Fibroblast of upper back skin (primary cell): ENCODE data around the gene KPTN.

ENCODE experiments used
- DNase-seq: peaks from one replicate; pipeline ENCODE4 v3.0.0-alpha.2; 2013

Gene KPTN

GRCh38 chr19:47508721-47509120, 24.7 kb upstream of the KPTN start:
- DNase-seq: no peak

GRCh38 chr19:47507924-47508553, 24.0 kb upstream of the KPTN start:
- DNase-seq: no peak

- no peak for DNase-seq
Observed at GRCh38 chr19:47507012-47507411, 23.0 kb upstream of the KPTN start.

GRCh38 chr19:47506459-47506858, 22.4 kb upstream of the KPTN start:
- DNase-seq: no peak

- DNase-seq: no peak
Observed at GRCh38 chr19:47505506-47505905, 21.5 kb upstream of the KPTN start.

GRCh38 chr19:47503826-47504150, 19.8 kb upstream of the KPTN start:
- DNase-seq: no peak

- no peak for DNase-seq
Observed at GRCh38 chr19:47503130-47503825, 19.3 kb upstream of the KPTN start.

- no peak for DNase-seq
Observed at GRCh38 chr19:47499863-47500830, 16.1 kb upstream of the KPTN start.

GRCh38 chr19:47499371-47499770, 15.4 kb upstream of the KPTN start:
- DNase-seq: no peak

GRCh38 chr19:47498561-47498960, 14.5 kb upstream of the KPTN start:
- no peak for DNase-seq

- no peak for DNase-seq
Observed at GRCh38 chr19:47497821-47498520, 14.0 kb upstream of the KPTN start.

- no peak for DNase-seq
Observed at GRCh38 chr19:47497050-47497766, 13.2 kb upstream of the KPTN start.

- no peak for DNase-seq
Observed at GRCh38 chr19:47495478-47496372, 11.7 kb upstream of the KPTN start.

GRCh38 chr19:47494729-47495128, 10.7 kb upstream of the KPTN start:
- no peak for DNase-seq

GRCh38 chr19:47494211-47494547, 10.2 kb upstream of the KPTN start:
- DNase-seq: no peak

GRCh38 chr19:47493378-47494210, 9.6 kb upstream of the KPTN start:
- DNase-seq: no peak

GRCh38 chr19:47492571-47493377, 8.8 kb upstream of the KPTN start:
- no peak for DNase-seq

- no peak for DNase-seq
Observed at GRCh38 chr19:47492137-47492533, 8.1 kb upstream of the KPTN start.

- no peak for DNase-seq
Observed at GRCh38 chr19:47491358-47492136, 7.5 kb upstream of the KPTN start.
